Measurements from ENCODE around the gene SOSTDC1. TPM values are rescaled to one million over a fixed set of nuclear protein-coding genes. Genes with fewer than 3 reads are reported as not detected.

Gene SOSTDC1
- total RNA-seq, 1 donor from 2014 or later: not detected

DNA sequence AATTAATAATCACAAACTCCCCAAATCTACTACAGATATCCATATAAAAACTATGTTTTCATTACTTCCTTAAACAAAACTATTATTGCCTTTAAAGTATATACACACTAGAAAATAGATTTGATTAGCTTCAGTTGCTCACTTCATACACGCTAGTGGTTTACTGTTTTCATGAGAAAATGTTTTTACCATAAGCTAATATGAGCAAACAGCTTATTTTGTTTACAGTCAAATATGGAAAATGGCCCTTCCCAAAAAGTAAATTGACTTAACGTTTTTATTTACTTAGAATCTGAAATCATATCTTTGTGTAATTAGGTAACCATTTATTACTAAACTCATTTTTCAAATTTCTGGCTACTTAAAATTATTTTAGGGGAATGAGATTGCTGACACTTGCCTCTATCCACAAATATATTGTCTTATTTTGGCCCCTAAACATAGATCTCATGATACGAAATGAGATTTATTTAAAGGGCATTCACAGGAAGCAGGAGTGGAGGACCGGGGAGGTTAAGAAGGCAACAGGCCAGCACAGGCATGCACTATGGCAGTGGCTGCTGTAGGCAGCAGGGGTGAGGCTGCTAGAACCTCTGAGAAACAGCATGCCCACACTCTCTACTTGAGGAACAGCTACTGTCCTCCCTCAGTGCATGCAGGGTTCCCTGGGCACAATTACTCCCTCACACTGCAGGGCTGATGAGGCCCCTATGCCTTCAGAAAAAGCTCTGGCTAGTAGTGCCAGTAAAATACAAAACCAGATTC is 29.6 kb upstream of the SOSTDC1 start:
- no peaks in the 10 kb centered on the region for H3K27me3 Mint-ChIP-seq (ENCODE audit: unreplicated experiment)
- no peaks in the 10 kb centered on the region for H3K4me1 Mint-ChIP-seq (ENCODE audit: low read depth, unreplicated experiment)
- DNase-seq: no peak
- no peak overlapping the region for H3K27ac Mint-ChIP-seq (ENCODE audit: unreplicated experiment)
- no peaks in the 10 kb centered on the region for H3K36me3 Mint-ChIP-seq (ENCODE audit: unreplicated experiment)
- H3K4me3 Mint-ChIP-seq (ENCODE audit: unreplicated experiment): no peak overlapping the region
- H3K9me3 Mint-ChIP-seq (ENCODE audit: unreplicated experiment): no peaks in the 10 kb centered on the region
- TF ChIP-seq, protein P1, sequence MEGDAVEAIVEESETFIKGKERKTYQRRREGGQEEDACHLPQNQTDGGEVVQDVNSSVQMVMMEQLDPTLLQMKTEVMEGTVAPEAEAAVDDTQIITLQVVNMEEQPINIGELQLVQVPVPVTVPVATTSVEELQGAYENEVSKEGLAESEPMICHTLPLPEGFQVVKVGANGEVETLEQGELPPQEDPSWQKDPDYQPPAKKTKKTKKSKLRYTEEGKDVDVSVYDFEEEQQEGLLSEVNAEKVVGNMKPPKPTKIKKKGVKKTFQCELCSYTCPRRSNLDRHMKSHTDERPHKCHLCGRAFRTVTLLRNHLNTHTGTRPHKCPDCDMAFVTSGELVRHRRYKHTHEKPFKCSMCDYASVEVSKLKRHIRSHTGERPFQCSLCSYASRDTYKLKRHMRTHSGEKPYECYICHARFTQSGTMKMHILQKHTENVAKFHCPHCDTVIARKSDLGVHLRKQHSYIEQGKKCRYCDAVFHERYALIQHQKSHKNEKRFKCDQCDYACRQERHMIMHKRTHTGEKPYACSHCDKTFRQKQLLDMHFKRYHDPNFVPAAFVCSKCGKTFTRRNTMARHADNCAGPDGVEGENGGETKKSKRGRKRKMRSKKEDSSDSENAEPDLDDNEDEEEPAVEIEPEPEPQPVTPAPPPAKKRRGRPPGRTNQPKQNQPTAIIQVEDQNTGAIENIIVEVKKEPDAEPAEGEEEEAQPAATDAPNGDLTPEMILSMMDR (IDR thresholded peaks at IDR 0.05; ENCODE audit: partially characterized antibody, unreplicated experiment): no peak

GRCh38 chr7:16494551-16494950 is 29.0 kb upstream of the SOSTDC1 start:
- Mint-ChIP-seq H3K4me3 (ENCODE audit: unreplicated experiment) (no peak overlapping the region), H3K36me3 (ENCODE audit: unreplicated experiment) (no peaks in the 10 kb centered on the region), H3K4me1 (ENCODE audit: low read depth, unreplicated experiment) (no peaks in the 10 kb centered on the region), H3K27me3 (ENCODE audit: unreplicated experiment) (no peaks in the 10 kb centered on the region), H3K27ac (ENCODE audit: unreplicated experiment) (no peak overlapping the region), H3K9me3 (ENCODE audit: unreplicated experiment) (no peaks in the 10 kb centered on the region)
- no peak for DNase-seq
- TF ChIP-seq, protein P1 (IDR thresholded peaks at IDR 0.05; ENCODE audit: partially characterized antibody, unreplicated experiment): no peak

- H3K4me3 Mint-ChIP-seq (ENCODE audit: unreplicated experiment): no peak overlapping the region
- TF ChIP-seq, protein P1 (IDR thresholded peaks at IDR 0.05; ENCODE audit: partially characterized antibody, unreplicated experiment): no peak
- DNase-seq: no peak
- H3K4me1 Mint-ChIP-seq (ENCODE audit: low read depth, unreplicated experiment): no peaks in the 10 kb centered on the region
- H3K36me3 Mint-ChIP-seq (ENCODE audit: unreplicated experiment): no peaks in the 10 kb centered on the region
- no peaks in the 10 kb centered on the region for H3K9me3 Mint-ChIP-seq (ENCODE audit: unreplicated experiment)
- H3K27me3 Mint-ChIP-seq (ENCODE audit: unreplicated experiment): peaks cover 1% of the 10 kb centered on the region
- no peak overlapping the region for H3K27ac Mint-ChIP-seq (ENCODE audit: unreplicated experiment)
Observed at GRCh38 chr7:16493266-16493665, 27.7 kb upstream of the SOSTDC1 start.

DNA sequence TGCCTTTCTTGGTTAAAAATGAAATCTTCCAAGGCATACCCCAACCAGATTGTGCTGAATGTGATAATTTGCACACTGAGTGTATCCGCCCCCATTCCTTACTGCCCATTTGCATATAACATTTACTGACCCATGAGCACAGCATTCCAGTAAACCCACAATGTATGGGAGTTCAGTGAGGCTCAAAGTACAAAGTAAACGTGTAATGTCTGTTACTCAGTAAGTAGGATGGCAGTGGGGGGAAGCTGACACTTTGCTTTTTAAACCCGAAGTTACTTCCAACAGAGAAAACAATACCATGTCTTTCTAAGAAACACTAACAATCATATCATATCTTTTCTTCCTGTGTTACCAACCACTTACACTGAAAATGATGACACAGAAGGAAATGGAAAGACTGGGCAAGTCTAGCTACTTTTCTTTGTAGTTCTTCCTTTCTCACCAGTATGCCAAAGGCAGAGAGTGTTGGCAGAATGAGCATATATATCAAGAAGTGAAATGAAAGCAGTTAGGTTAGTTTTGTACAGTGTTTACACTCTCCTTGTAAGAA is 27.1 kb upstream of the SOSTDC1 start:
- Mint-ChIP-seq H3K4me1 (ENCODE audit: low read depth, unreplicated experiment) (no peaks in the 10 kb centered on the region), H3K4me3 (ENCODE audit: unreplicated experiment) (no peak overlapping the region), H3K27ac (ENCODE audit: unreplicated experiment) (no peak overlapping the region), H3K9me3 (ENCODE audit: unreplicated experiment) (no peaks in the 10 kb centered on the region), H3K36me3 (ENCODE audit: unreplicated experiment) (no peaks in the 10 kb centered on the region), H3K27me3 (ENCODE audit: unreplicated experiment) (peaks cover 1% of the 10 kb centered on the region)
- TF ChIP-seq, protein P1 (IDR thresholded peaks at IDR 0.05; ENCODE audit: partially characterized antibody, unreplicated experiment): no peak
- DNase-seq: no peak

GRCh38 chr7:16491148-16491547 is 25.6 kb upstream of the SOSTDC1 start:
- Mint-ChIP-seq H3K27me3 (ENCODE audit: unreplicated experiment) (peaks cover 1% of the 10 kb centered on the region), H3K4me3 (ENCODE audit: unreplicated experiment) (no peak overlapping the region), H3K9me3 (ENCODE audit: unreplicated experiment) (no peaks in the 10 kb centered on the region), H3K27ac (ENCODE audit: unreplicated experiment) (no peak overlapping the region), H3K4me1 (ENCODE audit: low read depth, unreplicated experiment) (no peaks in the 10 kb centered on the region), H3K36me3 (ENCODE audit: unreplicated experiment) (no peaks in the 10 kb centered on the region)
- TF ChIP-seq, protein P1 (IDR thresholded peaks at IDR 0.05; ENCODE audit: partially characterized antibody, unreplicated experiment): no peak
- DNase-seq: no peak

Data from glutamatergic neuron (in vitro differentiated cells).